Vagina (tissue), 2 donors: ENCODE measurements around the gene FIZ1. TPM values are rescaled to one million over a fixed set of nuclear protein-coding genes. Genes with fewer than 3 reads are reported as not detected.

ENCODE experiments used
- DNase-seq, 2 donors: peaks; one replicate each; pipeline ENCODE4 v3.0.0-alpha.2; 2017; ENCODE audit errors: extremely low spot score in 2 of 2
- H3K27ac ChIP-seq: fragments of 200-600 bp; sonication (generic); one replicate; pipeline ENCODE4 v1.5.1; 2019
- H3K27me3 ChIP-seq: fragments of 200-600 bp; sonication (generic); one replicate; pipeline ENCODE4 v1.5.1; 2019
- H3K36me3 ChIP-seq, 2 donors: fragments of 200-600 bp; sonication (generic); one replicate each; pipeline ENCODE4 v1.5.1; 2017 to 2019
- H3K4me1 ChIP-seq: fragments of 200-600 bp; sonication (generic); one replicate; pipeline ENCODE4 v1.5.1; 2019
- H3K4me3 ChIP-seq, 2 donors: fragments of 200-600 bp; sonication (generic); 1 replicate in 1 of 2; 2 replicates in 1 of 2; pipeline ENCODE4 v1.5.1; 2016 to 2019
- H3K9me3 ChIP-seq: fragments of 200-600 bp; sonication (generic); one replicate; pipeline ENCODE4 v1.5.1; 2019
- POLR2A ChIP-seq, 2 donors: fragments of 450-650 bp; IDR thresholded peaks; one replicate each; pipeline ENCODE4 v1.6.1; 2017; ENCODE audit warnings: antibody characterized with exemption in 2 of 2, mild to moderate bottlenecking in 2 of 2, moderate library complexity in 2 of 2
- POLR2AphosphoS5 ChIP-seq, 2 donors: sonication (generic); formaldehyde crosslinking; IDR thresholded peaks; one replicate each; pipeline ENCODE4 v1.9.0; 2017; ENCODE audit warnings: antibody characterized with exemption in 2 of 2, mild to moderate bottlenecking in 2 of 2, low read depth in 1 of 2; ENCODE audit not compliant: insufficient read depth in 1 of 2
- intact Hi-C: fragments of 100-400 bp; cut with DNase I; formaldehyde crosslinking; loops from one replicate; pipeline ENCODE4 v1.15.1; 2023
- total RNA-seq: library from RNA; depleted of rRNA; stranded (reverse); fragments of >200 nt; gene quantifications from one replicate; pipeline ENCODE4 v1.2.3, GENCODE V29; 2016
- TF ChIP-seq, protein P1 (sequence below), 3 experiments: fragments of 450-650 bp in 2 of 3; fragments of 200-600 bp in 1 of 3; sonication (generic) in 1 of 3; IDR thresholded peaks; one replicate each; pipeline ENCODE4 v1.5.1; 2017 to 2019; ENCODE audit warnings: antibody characterized with exemption in 3 of 3, mild to moderate bottlenecking in 2 of 3, moderate library complexity in 2 of 3

The FIZ1 gene
- total RNA-seq, 1 donor from 2014 or later = 5.4 TPM

DNA sequence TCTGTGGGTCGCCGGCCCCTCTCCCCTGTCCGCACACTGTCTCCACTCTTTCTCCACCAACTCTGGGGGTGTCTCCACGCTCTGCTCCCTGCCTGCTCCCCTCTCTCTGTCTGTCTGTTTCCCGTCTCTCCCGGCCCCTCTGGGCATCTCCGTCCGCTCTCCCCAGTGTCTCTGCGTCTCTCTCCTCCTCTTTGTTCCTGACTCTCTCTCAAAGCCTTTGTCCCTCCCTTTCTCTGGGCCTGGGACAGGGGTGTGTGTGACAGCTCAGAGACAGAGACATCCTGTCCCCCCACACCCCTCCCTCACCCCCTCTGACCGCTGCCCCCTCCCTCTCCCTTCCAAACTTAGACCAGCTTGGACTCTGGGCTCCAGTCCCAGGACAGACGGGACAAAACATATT is 53.3 kb downstream of the FIZ1 start:
- no peaks in the 10 kb centered on the region for H3K4me1 ChIP-seq
- peak overlapping the region; percentile 50 for H3K27ac ChIP-seq
- intact Hi-C loops = no loop called here
- TF ChIP-seq, protein P1, sequence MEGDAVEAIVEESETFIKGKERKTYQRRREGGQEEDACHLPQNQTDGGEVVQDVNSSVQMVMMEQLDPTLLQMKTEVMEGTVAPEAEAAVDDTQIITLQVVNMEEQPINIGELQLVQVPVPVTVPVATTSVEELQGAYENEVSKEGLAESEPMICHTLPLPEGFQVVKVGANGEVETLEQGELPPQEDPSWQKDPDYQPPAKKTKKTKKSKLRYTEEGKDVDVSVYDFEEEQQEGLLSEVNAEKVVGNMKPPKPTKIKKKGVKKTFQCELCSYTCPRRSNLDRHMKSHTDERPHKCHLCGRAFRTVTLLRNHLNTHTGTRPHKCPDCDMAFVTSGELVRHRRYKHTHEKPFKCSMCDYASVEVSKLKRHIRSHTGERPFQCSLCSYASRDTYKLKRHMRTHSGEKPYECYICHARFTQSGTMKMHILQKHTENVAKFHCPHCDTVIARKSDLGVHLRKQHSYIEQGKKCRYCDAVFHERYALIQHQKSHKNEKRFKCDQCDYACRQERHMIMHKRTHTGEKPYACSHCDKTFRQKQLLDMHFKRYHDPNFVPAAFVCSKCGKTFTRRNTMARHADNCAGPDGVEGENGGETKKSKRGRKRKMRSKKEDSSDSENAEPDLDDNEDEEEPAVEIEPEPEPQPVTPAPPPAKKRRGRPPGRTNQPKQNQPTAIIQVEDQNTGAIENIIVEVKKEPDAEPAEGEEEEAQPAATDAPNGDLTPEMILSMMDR (IDR thresholded peaks at IDR 0.05) = no peak
- TF ChIP-seq POLR2AphosphoS5 (IDR thresholded peaks at IDR 0.05; ENCODE audit: insufficient read depth in 1 of 2, low read depth in 1 of 2) (no peak), POLR2A (IDR thresholded peaks at IDR 0.05) (no peak)
- no peak for DNase-seq
- no peaks in the 10 kb centered on the region for H3K36me3 ChIP-seq
- H3K27me3 ChIP-seq = no peaks in the 10 kb centered on the region
- no peaks in the 10 kb centered on the region for H3K9me3 ChIP-seq
- no peak overlapping the region for H3K4me3 ChIP-seq

DNA sequence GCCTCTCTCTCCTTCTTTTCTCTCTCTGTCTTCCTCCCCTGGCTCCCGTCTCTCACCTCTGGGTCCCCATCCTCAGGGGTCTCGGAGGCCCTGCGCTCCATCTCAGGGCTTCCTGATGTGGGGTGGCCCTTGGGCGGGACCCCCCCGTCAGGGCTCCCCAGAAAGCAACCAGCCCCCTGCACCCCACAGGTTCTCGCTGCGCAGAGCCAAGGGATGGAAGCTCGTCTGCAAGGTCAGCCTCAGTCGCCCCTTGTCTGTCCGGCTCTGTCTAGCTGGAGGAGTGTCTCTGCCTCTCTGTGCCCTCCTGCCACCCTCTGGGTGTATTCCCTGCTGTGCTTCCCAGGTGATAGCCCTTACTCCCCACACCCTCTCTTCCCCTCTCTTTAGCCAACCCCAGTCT is 53.9 kb downstream of the FIZ1 start, which contains the start of gene SBK3:
Gene SBK3, minus strand, starts transcription at position 101 of the 400 bp plus-strand sequence. Its CDS starts 0 bp downstream, at position 101.
- TF ChIP-seq, protein P1 (IDR thresholded peaks at IDR 0.05) = no peak
- TF ChIP-seq POLR2A (IDR thresholded peaks at IDR 0.05) (no peak), POLR2AphosphoS5 (IDR thresholded peaks at IDR 0.05; ENCODE audit: insufficient read depth in 1 of 2, low read depth in 1 of 2) (no peak)
- no peaks in the 10 kb centered on the region for H3K4me1 ChIP-seq
- H3K36me3 ChIP-seq = no peaks in the 10 kb centered on the region
- no peaks in the 10 kb centered on the region for H3K9me3 ChIP-seq
- H3K27ac ChIP-seq = peak within 1 kb of the TSS; percentile 50
- H3K27me3 ChIP-seq = no peaks in the 10 kb centered on the region
- no peak within 1 kb of the TSS for H3K4me3 ChIP-seq
- intact Hi-C loops = no loop called here
- DNase-seq = no peak

DNA sequence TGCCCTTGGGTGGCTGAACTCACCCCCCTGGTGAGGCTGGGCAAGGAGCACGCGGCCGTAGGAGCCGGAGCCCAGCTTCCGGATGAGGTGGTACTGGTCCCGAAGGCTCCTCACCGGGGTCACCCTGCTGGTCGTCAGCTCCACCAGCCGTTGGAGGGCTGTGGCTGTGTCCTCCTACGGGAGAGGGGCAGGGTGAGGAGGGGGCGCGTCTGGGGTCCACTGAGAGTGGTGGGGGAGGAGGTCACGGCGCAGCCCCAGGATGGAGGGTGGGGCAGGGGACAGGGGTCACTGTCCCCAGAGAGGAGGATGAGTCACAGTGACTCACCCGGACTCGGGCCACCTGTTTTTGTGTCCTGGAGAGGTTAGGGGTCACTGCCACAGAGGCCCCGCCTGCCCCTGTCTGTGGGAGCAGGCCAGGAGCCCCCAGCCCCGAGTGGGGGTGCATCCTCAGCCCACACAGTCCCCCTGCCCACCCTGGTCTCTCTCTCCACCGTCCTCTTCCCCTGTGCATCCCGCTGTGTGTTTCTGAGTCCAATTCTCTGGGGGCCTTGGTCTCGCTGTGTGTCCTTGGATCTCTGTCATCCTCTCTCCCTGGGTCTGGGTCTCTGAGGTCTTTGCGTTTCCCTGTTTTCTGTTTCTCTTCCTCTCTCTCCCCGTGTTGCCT is 54.4 kb downstream of the FIZ1 start:
- no peak overlapping the region for H3K27ac ChIP-seq
- no peak for DNase-seq
- H3K9me3 ChIP-seq = no peaks in the 10 kb centered on the region
- H3K4me3 ChIP-seq = no peak overlapping the region
- H3K36me3 ChIP-seq = no peaks in the 10 kb centered on the region
- intact Hi-C loops = no loop called here
- TF ChIP-seq POLR2AphosphoS5 (IDR thresholded peaks at IDR 0.05; ENCODE audit: insufficient read depth in 1 of 2, low read depth in 1 of 2) (no peak), POLR2A (IDR thresholded peaks at IDR 0.05) (no peak)
- TF ChIP-seq, protein P1 (IDR thresholded peaks at IDR 0.05) = no peak
- no peaks in the 10 kb centered on the region for H3K4me1 ChIP-seq
- no peaks in the 10 kb centered on the region for H3K27me3 ChIP-seq

DNA sequence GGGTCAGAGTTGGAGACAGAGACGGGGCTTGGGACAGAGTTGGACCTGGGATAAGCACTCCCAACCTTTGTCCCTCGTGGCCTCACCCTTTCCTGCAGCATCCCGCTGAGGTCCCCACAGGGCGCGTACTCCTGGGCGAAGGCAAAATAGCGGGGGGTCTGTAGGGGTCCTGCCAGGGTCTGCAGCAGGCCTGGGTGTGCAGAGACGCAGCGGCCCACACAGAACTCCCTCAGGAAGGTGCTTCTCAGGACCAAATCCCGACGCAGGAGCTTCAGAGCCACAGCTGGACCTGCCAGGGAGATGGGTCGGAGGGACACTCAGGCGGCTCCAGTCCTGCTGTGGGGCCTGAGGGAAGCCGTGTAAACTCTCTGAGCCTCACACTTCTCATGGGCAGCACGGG is 55.3 kb downstream of the FIZ1 start:
- no peak for DNase-seq
- no peaks in the 10 kb centered on the region for H3K9me3 ChIP-seq
- H3K27ac ChIP-seq = no peak overlapping the region
- H3K36me3 ChIP-seq = no peaks in the 10 kb centered on the region
- no peak overlapping the region for H3K4me3 ChIP-seq
- no peaks in the 10 kb centered on the region for H3K27me3 ChIP-seq
- TF ChIP-seq POLR2A (IDR thresholded peaks at IDR 0.05) (no peak), POLR2AphosphoS5 (IDR thresholded peaks at IDR 0.05; ENCODE audit: insufficient read depth in 1 of 2, low read depth in 1 of 2) (no peak)
- TF ChIP-seq, protein P1 (IDR thresholded peaks at IDR 0.05) = no peak
- H3K4me1 ChIP-seq = no peaks in the 10 kb centered on the region
- intact Hi-C loops = no loop called here

DNA sequence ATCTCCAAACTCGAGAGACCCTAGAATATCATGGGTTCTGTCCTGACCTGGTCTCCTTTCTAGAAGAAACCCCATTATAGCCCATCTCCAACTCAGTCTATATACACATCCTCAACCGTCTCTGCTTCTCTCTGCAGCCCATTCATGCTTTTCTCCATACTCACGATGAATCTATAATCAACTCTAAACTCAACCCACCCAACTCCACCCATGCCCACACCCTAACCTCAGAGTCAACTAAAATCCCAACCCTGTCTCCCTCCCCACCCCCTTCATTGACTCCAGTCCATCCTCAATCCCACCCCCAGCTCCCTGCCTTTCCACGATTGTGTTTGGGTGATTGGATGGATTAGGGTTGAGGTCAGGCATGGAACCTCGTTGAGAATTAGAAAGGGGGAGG is 55.8 kb downstream of the FIZ1 start:
- no peaks in the 10 kb centered on the region for H3K27me3 ChIP-seq
- no peak overlapping the region for H3K27ac ChIP-seq
- H3K9me3 ChIP-seq = no peaks in the 10 kb centered on the region
- H3K4me1 ChIP-seq = no peaks in the 10 kb centered on the region
- no peaks in the 10 kb centered on the region for H3K36me3 ChIP-seq
- H3K4me3 ChIP-seq = no peak overlapping the region
- no peak for DNase-seq
- intact Hi-C loops = no loop called here
- TF ChIP-seq POLR2A (IDR thresholded peaks at IDR 0.05) = no peak
- TF ChIP-seq, protein P1 (IDR thresholded peaks at IDR 0.05) = no peak
- TF ChIP-seq POLR2AphosphoS5 (IDR thresholded peaks at IDR 0.05; ENCODE audit: insufficient read depth in 1 of 2, low read depth in 1 of 2) = no peak
